GM12878 (cell line): ENCODE measurements around the gene CRTAP. TPM values are rescaled to one million over a fixed set of nuclear protein-coding genes. Genes with fewer than 3 reads are reported as not detected.

Experiments used
- ATAC-seq: fragments of 200-7000 bp; cut with Tn5 transposase; 3 replicates; pipeline ENCODE4 v1.9.1; 2020; ENCODE audit warnings: mild to moderate bottlenecking, moderate library complexity
- BruUV-seq: library from RNA; stranded (reverse); fragments of 400-500 nt; replicated peaks from 2 replicates; lab custom pipeline; 2021; lab: Mats Ljungman, UMichigan
- CTCF ChIA-PET: fragments of 300-600 bp; sonication (Branson Sonifier 250); formaldehyde crosslinking; extraction: SDS; loops from one replicate; lab custom pipeline; 2021; ENCODE audit warnings: inconsistent platforms; lab: Yijun Ruan, JAX
- POLR2A ChIA-PET: fragments of 350-600 bp; formaldehyde crosslinking; extraction: SDS; loops from one replicate; lab custom pipeline; 2021; ENCODE audit warnings: inconsistent platforms; lab: Charles Lee
- RAD21 ChIA-PET: fragments of 300-600 bp; sonication (Branson Sonifier 250); formaldehyde crosslinking; loops from one replicate; lab custom pipeline; 2023; ENCODE audit warnings: antibody characterized with exemption; ENCODE audit not compliant: unreplicated experiment; lab: Charles Lee
- SMC1A ChIA-PET: fragments of 300-600 bp; sonication (Branson Sonifier 250); formaldehyde crosslinking; loops from one replicate; lab custom pipeline; 2023; ENCODE audit not compliant: unreplicated experiment, uncharacterized antibody; lab: Charles Lee
- DNase-seq: peaks from one replicate; pipeline ENCODE4 v3.0.0-alpha.2; 2011; ENCODE audit warnings: low read depth, low spot score
- FAIRE-seq: peaks from 3 replicates; lab custom pipeline; 2011; peaks lifted over from hg19 to GRCh38; lab: Jason Lieb, UNC
- H2AFZ ChIP-seq: 2 replicates; pipeline ENCODE4 v1.6.0; 2011; ENCODE audit warnings: low read depth, low read length, control low read depth; ENCODE audit not compliant: control insufficient read depth
- H3K27ac ChIP-seq: 2 replicates; pipeline ENCODE4 v1.5.1; 2011; ENCODE audit warnings: control low read depth; ENCODE audit not compliant: control insufficient read depth, insufficient read depth
- H3K27me3 ChIP-seq, 2 experiments: replicated peaks in 1 of 2; 2 replicates each; pipeline versions ENCODE4 v1.6.0 to v1.6.1; 2011; ENCODE audit warnings: low read length in 1 of 2; ENCODE audit not compliant: control insufficient read depth in 2 of 2, insufficient read depth in 2 of 2
- H3K36me3 ChIP-seq, 2 experiments: 2 replicates each; pipeline ENCODE4 v1.5.1; 2011; ENCODE audit warnings: low read length in 1 of 2; ENCODE audit not compliant: control insufficient read depth in 2 of 2, insufficient read depth in 2 of 2
- H3K4me1 ChIP-seq: 2 replicates; pipeline ENCODE4 v1.6.1; 2011; ENCODE audit warnings: mild to moderate bottlenecking, low read length, moderate library complexity, mixed read lengths; ENCODE audit not compliant: control insufficient read depth, insufficient read depth
- H3K4me2 ChIP-seq: 2 replicates; pipeline ENCODE4 v1.6.0; 2011; ENCODE audit warnings: control low read depth; ENCODE audit not compliant: control insufficient read depth, insufficient read depth
- H3K4me3 ChIP-seq: fragments of 200-600 bp; sonication (generic); 2 replicates; pipeline ENCODE4 v1.5.1; 2016
- H3K79me2 ChIP-seq: 2 replicates; pipeline ENCODE4 v1.6.0; 2011; ENCODE audit warnings: low read length; ENCODE audit not compliant: control insufficient read depth, insufficient read depth
- H3K9ac ChIP-seq: 2 replicates; pipeline ENCODE4 v1.8.0; 2011; ENCODE audit warnings: low read length, control low read depth, mixed read lengths; ENCODE audit not compliant: control insufficient read depth, insufficient read depth
- H3K9me3 ChIP-seq: replicated peaks from 3 replicates; pipeline ENCODE4 v1.5.1; 2011; ENCODE audit warnings: mild to moderate bottlenecking, low read length; ENCODE audit not compliant: control insufficient read depth, insufficient read depth
- H4K20me1 ChIP-seq: 2 replicates; pipeline ENCODE4 v1.6.0; 2011; ENCODE audit not compliant: control insufficient read depth, insufficient read depth
- ATF7 ChIP-seq: fragments of 450-650 bp; IDR thresholded peaks from 2 replicates; pipeline ENCODE4 v1.6.1; 2016; ENCODE audit warnings: low read depth, mild to moderate bottlenecking
- BHLHE40 ChIP-seq, 2 experiments: fragments of 450-650 bp in 1 of 2; IDR thresholded peaks; 2 replicates each; pipeline ENCODE4 v1.6.1; 2011 to 2017; ENCODE audit warnings: low read depth in 2 of 2, borderline replicate concordance in 1 of 2, improper control_type of control experiment in 1 of 2, low read length in 1 of 2, mild to moderate bottlenecking in 1 of 2
- CBFB ChIP-seq: IDR thresholded peaks from 2 replicates; pipeline ENCODE4 v1.6.1; 2016; ENCODE audit warnings: antibody characterized with exemption, low read depth
- FOXM1 ChIP-seq: IDR thresholded peaks from 2 replicates; pipeline ENCODE4 v1.6.1; 2012; ENCODE audit warnings: low read depth, mild to moderate bottlenecking, inconsistent platforms, low read length, moderate library complexity
- KLF5 ChIP-seq: fragments of 450-650 bp; IDR thresholded peaks from 2 replicates; pipeline ENCODE4 v1.6.1; 2014; ENCODE audit warnings: mild to moderate bottlenecking; ENCODE audit not compliant: partially characterized antibody
- MEF2A ChIP-seq: IDR thresholded peaks from 2 replicates; pipeline ENCODE4 v1.6.1; 2011; ENCODE audit warnings: low read depth, mild to moderate bottlenecking, low read length, moderate library complexity; ENCODE audit not compliant: insufficient read depth
- NFIC ChIP-seq: IDR thresholded peaks from 2 replicates; pipeline ENCODE4 v1.6.1; 2012; ENCODE audit warnings: low read depth, mild to moderate bottlenecking, inconsistent platforms, low read length, moderate library complexity
- PAX8 ChIP-seq: fragments of 450-650 bp; IDR thresholded peaks from 2 replicates; pipeline ENCODE4 v1.6.1; 2017; ENCODE audit warnings: mild to moderate bottlenecking, moderate library complexity
- RCOR1 ChIP-seq: conservative IDR thresholded peaks from 2 replicates; pipeline ENCODE4 v1.6.1; 2012; ENCODE audit warnings: low read depth, low read length, improper control_type of control experiment
- SRF ChIP-seq, 2 experiments: IDR thresholded peaks; 2 replicates each; pipeline ENCODE4 v1.6.1; 2011; ENCODE audit warnings: low read depth in 2 of 2, low read length in 2 of 2, mild to moderate bottlenecking in 1 of 2, moderate library complexity in 1 of 2
- WRNIP1 ChIP-seq: IDR thresholded peaks from 2 replicates; pipeline ENCODE4 v1.6.1; 2011; ENCODE audit warnings: low read depth, low read length, improper control_type of control experiment, borderline replicate concordance
- WGBS: methylation state at CpG from one replicate; pipeline ENCODE4 v1.1.6; 2016; ENCODE audit warnings: low lambda C conversion rate; ENCODE audit not compliant: insufficient replicate concordance, insufficient coverage; ENCODE audit errors: missing lambda C conversion rate; 5-methylcytosine and 5-hydroxymethylcytosine counted together
- in situ Hi-C: fragments of 300-500 bp; cut with MboI; formaldehyde crosslinking; loops from 9 replicates; pipeline ENCODE4 v1.14.3; 2018; ENCODE audit warnings: mixed read lengths
- intact Hi-C: fragments of 100-400 bp; cut with micrococcal nuclease; formaldehyde crosslinking; loops from one replicate; pipeline ENCODE4 v1.14.2; 2022; ENCODE audit not compliant: unreplicated experiment
- polyA plus RNA-seq, 11 experiments: library from polyadenylated mRNA; depleted of rRNA in 4 of 11; unstranded in 6 of 11; stranded (reverse) in 5 of 11; fragments of >200 nt; fragmentation: Nextera tagmentation in 4 of 11; fragmentation: Illumina TruSeq in 1 of 11; extraction: Ambion mirVana in 4 of 11; extraction: Trizol in 1 of 11; gene quantifications; 1 replicate in 1 of 11; 2 replicates in 10 of 11; pipeline versions ENCODE4 v1.2.1 to v1.2.3, GENCODE V29; 2011 to 2016; ENCODE audit warnings: inconsistent platforms in 2 of 11, missing spikeins in 2 of 11, low read depth in 1 of 11
- total RNA-seq, 4 experiments: library from RNA; depleted of rRNA in 3 of 4; stranded (reverse); fragments of >200 nt in 3 of 4; fragmentation: Illumina TruSeq in 1 of 4; extraction: Trizol in 1 of 4; gene quantifications; 2 replicates each; pipeline versions ENCODE4 v1.2.1 to v1.2.3, GENCODE V29; 2013 to 2021

Gene CRTAP
- total and polyA plus RNA-seq, 10 of the 15 experiments (the other 5 are each of a cell fraction or from before 2014, with no cell fraction given), result 6.0 to 42.3 (median 23.3) TPM

DNA sequence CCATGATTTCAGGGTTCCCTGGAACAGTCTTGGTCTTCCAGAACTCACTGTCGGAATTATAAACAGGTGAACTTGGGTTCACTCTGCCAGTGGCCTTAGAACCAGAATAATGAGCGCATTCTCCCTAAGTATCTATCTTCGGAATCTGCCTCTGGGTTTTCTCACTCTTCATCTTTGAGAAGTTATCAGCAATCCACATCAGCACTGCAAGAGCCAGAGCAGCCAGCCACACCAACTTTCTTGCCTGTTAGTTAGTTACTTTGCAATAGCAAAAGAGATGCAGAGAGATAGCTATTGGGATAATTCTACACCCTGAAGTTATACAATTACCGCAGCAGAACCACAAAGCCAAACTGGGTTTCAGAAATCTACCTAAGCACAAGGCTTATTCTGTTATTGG lies 42.6 kb upstream of the CRTAP start:
- 97% methylated on average over 4 of the region's 4 CpGs for WGBS
- Histone ChIP-seq H3K79me2 (no peaks in the 10 kb centered on the region), H3K4me1 (no peaks in the 10 kb centered on the region), H4K20me1 (no peaks in the 10 kb centered on the region; the same call in 1 of the 2 replicates), H3K27me3 (no peaks in the 10 kb centered on the region), H3K4me2 (no peak overlapping the region), H3K9me3 (no peaks in the 10 kb centered on the region), H3K36me3 (peaks cover 0 to 5% of the 10 kb centered on the region in 2 experiments; a peak in 3 of 4 replicates), H2AFZ (no peak overlapping the region), H3K4me3 (no peak overlapping the region), H3K27ac (no peak overlapping the region), H3K9ac (no peak overlapping the region)
- in situ Hi-C loops, result no loop called here
- ChIA-PET SMC1A (interaction anchor here (1.3 to 2.0 kb wide), 5 partner anchors 15 to 124 kb away, joined by 3 to 7 read pairs (median 5); no protein-coding TSS in a partner anchor), CTCF (interaction anchor here (1.2 to 9.0 kb wide), 3 partner anchors 10 to 122 kb away, joined by 3 to 182 read pairs (median 6); partner anchors contain the start of gene CCR4), POLR2A (interaction anchor here (0.7 kb wide), 1 partner anchor 117 kb away, joined by 3 read pairs; no protein-coding TSS in a partner anchor), RAD21 (interaction anchor here (0.6 to 1.5 kb wide), 2 partner anchors 83 to 124 kb away, joined by 3 to 5 read pairs; no protein-coding TSS in a partner anchor)
- no peak for ATAC-seq
- no peak for DNase-seq
- no TSS peak for BruUV-seq
- no peak for FAIRE-seq
- TF ChIP-seq RCOR1, result no peak
- intact Hi-C loops, result loop anchor here (10.0 kb wide), 1 partner anchor 336 kb away; no protein-coding TSS in a partner anchor

- SMC1A ChIA-PET, result interaction anchor here (1.2 to 4.9 kb wide), 4 partner anchors 14 to 123 kb away, joined by 3 to 92 read pairs (median 3); partner anchors contain the start of gene CCR4
- no peak overlapping the region for H3K27ac ChIP-seq
- H4K20me1 ChIP-seq, result no peaks in the 10 kb centered on the region; the same call in 1 of the 2 replicates
- FAIRE-seq, result no peak
- in situ Hi-C loops, result no loop called here
- H3K36me3 ChIP-seq, result peaks cover 0 to 7% of the 10 kb centered on the region in 2 experiments; a peak in 3 of 4 replicates
- H3K9ac ChIP-seq, result no peak overlapping the region
- RAD21 ChIA-PET, result interaction anchor here (0.6 to 5.2 kb wide), 3 partner anchors 83 to 139 kb away, joined by 3 to 67 read pairs (median 3); partner anchors contain the start of gene CCR4
- CTCF ChIA-PET, result interaction anchor here (1.2 to 9.0 kb wide), 2 partner anchors 39 to 123 kb away, joined by 3 to 182 read pairs; partner anchors contain the start of gene CCR4
- intact Hi-C loops, result loop anchor here (10.0 kb wide), 1 partner anchor 337 kb away; no protein-coding TSS in a partner anchor
- no peaks in the 10 kb centered on the region for H3K27me3 ChIP-seq
- H3K4me1 ChIP-seq, result no peaks in the 10 kb centered on the region
- no peak for DNase-seq
- 100% methylated on average over 1 of the region's 1 CpG for WGBS
- no peak overlapping the region for H2AFZ ChIP-seq
- POLR2A ChIA-PET, result interaction anchor here (0.5 kb wide), 1 partner anchor 30 kb away, joined by 3 read pairs; no protein-coding TSS in a partner anchor
- H3K4me2 ChIP-seq, result no peak overlapping the region
- H3K4me3 ChIP-seq, result no peak overlapping the region
- no peak for TF ChIP-seq CBFB
- TF ChIP-seq FOXM1, result no peak
- no peak for TF ChIP-seq MEF2A
- no peak for TF ChIP-seq SRF (IDR thresholded peaks at IDR 0.05; ENCODE audit: low read depth in 2 of 2, low read length in 2 of 2)
- TF ChIP-seq KLF5, result no peak
- TF ChIP-seq WRNIP1, result no peak
- no peak for TF ChIP-seq PAX8
- no peak for TF ChIP-seq BHLHE40 (IDR thresholded peaks at IDR 0.05; ENCODE audit: borderline replicate concordance in 1 of 2, low read depth in 2 of 2, low read length in 1 of 2)
- no peak for TF ChIP-seq NFIC
- TF ChIP-seq ATF7, result no peak
- TF ChIP-seq, all 136 proteins: peak for 0
- Histone ChIP-seq H3K79me2 (no peaks in the 10 kb centered on the region), H3K9me3 (no peaks in the 10 kb centered on the region)
- no TSS peak for BruUV-seq
- no peak for ATAC-seq
Observed at GRCh38 chr3:33071946-33072345, 41.9 kb upstream of the CRTAP start.
